A549 (cell line): Measurements from ENCODE around the gene ERVW-1.
"Not testable (repeated sequence)": the region's sequence is repeated elsewhere in the genome, so short reads cannot be mapped to it uniquely, and the experiment has no call there.

ENCODE experiments used
- EHMT2 ChIP-seq: fragments of 200-600 bp; sonication (generic); IDR thresholded peaks from 2 replicates; pipeline ENCODE4 v1.6.1; 2016; ENCODE audit warnings: antibody characterized with exemption, low read depth, mild to moderate bottlenecking, moderate library complexity
- EP300 ChIP-seq, 2 experiments: fragments of >200 bp; sonication (Bioruptor Twin); formaldehyde crosslinking; IDR thresholded peaks; 2 replicates in 1 of 2; 3 replicates in 1 of 2; pipeline ENCODE4 v1.6.1; 2016 to 2017
- KDM1A ChIP-seq: fragments of 200-600 bp; sonication (generic); IDR thresholded peaks from 2 replicates; pipeline ENCODE4 v1.6.1; 2016; ENCODE audit warnings: low read depth, mild to moderate bottlenecking
- PHF8 ChIP-seq: fragments of 200-600 bp; sonication (generic); IDR thresholded peaks from 2 replicates; pipeline ENCODE4 v1.6.1; 2016; ENCODE audit warnings: low read depth, mild to moderate bottlenecking, antibody characterized with exemption, moderate library complexity, borderline replicate concordance
- POLR2A ChIP-seq: IDR thresholded peaks from 2 replicates; pipeline ENCODE4 v1.6.1; 2012; ENCODE audit warnings: mild to moderate bottlenecking, low read length
- POLR2AphosphoS2 ChIP-seq: conservative IDR thresholded peaks from 2 replicates; pipeline ENCODE4 v1.6.1; 2012; ENCODE audit warnings: low read length, improper control_type of control experiment, inconsistent platforms
- RAD21 ChIP-seq, 2 experiments: fragments of >200 bp in 1 of 2; sonication (Bioruptor Twin) in 1 of 2; formaldehyde crosslinking in 1 of 2; IDR thresholded peaks in 1 of 2; conservative IDR thresholded peaks in 1 of 2; 2 replicates in 1 of 2; 3 replicates in 1 of 2; pipeline ENCODE4 v1.6.1; 2012 to 2018; ENCODE audit warnings: inconsistent platforms in 1 of 2
- SREBF2 ChIP-seq: fragments of 450-650 bp; IDR thresholded peaks from 2 replicates; pipeline ENCODE4 v1.6.1; 2014; ENCODE audit warnings: mild to moderate bottlenecking, moderate library complexity
- ZC3H11A ChIP-seq: fragments of 450-650 bp; IDR thresholded peaks from 2 replicates; pipeline ENCODE4 v1.6.1; 2014; ENCODE audit warnings: antibody characterized with exemption, mild to moderate bottlenecking
- TF ChIP-seq, protein P1 (sequence below): fragments of >200 bp; sonication (Bioruptor Twin); formaldehyde crosslinking; IDR thresholded peaks from 3 replicates; pipeline ENCODE4 v1.5.1; 2016
- TF ChIP-seq, protein P2 (sequence below): fragments of 250-450 bp; sonication (Bioruptor Pico); IDR thresholded peaks from 2 replicates; pipeline ENCODE4 v1.5.0; 2021; ENCODE audit warnings: mild to moderate bottlenecking, moderate library complexity, borderline replicate concordance
- TF ChIP-seq, protein P3 (sequence below): IDR thresholded peaks from 2 replicates; pipeline ENCODE4 v1.6.1; 2012

DNA sequence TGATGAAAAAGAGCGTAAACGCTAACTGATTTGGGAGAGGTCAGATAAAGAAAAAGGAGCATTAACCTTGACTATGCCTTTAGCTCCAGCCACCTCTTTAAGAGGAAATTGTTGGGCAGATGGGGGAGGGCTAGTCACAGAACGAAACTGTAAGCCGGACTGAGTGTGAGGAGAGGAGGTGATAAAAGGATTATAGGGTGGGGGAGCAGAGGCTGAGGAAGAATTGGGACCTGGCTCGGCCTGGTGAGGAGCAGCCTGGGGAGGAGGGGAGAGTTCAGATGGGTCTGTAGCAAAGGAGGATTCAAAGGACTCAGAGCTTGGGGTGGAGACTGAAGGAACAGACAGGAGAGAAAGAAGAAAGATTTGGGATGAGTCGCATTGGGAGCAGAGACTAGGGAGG lies 5.9 kb upstream of the ERVW-1 start:
- TF ChIP-seq, protein P1, sequence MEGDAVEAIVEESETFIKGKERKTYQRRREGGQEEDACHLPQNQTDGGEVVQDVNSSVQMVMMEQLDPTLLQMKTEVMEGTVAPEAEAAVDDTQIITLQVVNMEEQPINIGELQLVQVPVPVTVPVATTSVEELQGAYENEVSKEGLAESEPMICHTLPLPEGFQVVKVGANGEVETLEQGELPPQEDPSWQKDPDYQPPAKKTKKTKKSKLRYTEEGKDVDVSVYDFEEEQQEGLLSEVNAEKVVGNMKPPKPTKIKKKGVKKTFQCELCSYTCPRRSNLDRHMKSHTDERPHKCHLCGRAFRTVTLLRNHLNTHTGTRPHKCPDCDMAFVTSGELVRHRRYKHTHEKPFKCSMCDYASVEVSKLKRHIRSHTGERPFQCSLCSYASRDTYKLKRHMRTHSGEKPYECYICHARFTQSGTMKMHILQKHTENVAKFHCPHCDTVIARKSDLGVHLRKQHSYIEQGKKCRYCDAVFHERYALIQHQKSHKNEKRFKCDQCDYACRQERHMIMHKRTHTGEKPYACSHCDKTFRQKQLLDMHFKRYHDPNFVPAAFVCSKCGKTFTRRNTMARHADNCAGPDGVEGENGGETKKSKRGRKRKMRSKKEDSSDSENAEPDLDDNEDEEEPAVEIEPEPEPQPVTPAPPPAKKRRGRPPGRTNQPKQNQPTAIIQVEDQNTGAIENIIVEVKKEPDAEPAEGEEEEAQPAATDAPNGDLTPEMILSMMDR: not testable (repeated sequence)
- TF ChIP-seq POLR2A; POLR2AphosphoS2; EP300 (IDR thresholded peaks at IDR 0.05); KDM1A; SREBF2; EHMT2; ZC3H11A; RAD21 (conservative IDR thresholded peaks at IDR 0.05 in 1 of 2, IDR thresholded peaks at IDR 0.05 in 1 of 2); PHF8: not testable (repeated sequence)
- TF ChIP-seq, protein P2, sequence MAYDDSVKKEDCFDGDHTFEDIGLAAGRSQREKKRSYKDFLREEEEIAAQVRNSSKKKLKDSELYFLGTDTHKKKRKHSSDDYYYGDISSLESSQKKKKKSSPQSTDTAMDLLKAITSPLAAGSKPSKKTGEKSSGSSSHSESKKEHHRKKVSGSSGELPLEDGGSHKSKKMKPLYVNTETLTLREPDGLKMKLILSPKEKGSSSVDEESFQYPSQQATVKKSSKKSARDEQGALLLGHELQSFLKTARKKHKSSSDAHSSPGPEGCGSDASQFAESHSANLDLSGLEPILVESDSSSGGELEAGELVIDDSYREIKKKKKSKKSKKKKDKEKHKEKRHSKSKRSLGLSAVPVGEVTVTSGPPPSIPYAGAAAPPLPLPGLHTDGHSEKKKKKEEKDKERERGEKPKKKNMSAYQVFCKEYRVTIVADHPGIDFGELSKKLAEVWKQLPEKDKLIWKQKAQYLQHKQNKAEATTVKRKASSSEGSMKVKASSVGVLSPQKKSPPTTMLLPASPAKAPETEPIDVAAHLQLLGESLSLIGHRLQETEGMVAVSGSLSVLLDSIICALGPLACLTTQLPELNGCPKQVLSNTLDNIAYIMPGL (CRISPR knock-in tag): not testable (repeated sequence)
- TF ChIP-seq, protein P3, sequence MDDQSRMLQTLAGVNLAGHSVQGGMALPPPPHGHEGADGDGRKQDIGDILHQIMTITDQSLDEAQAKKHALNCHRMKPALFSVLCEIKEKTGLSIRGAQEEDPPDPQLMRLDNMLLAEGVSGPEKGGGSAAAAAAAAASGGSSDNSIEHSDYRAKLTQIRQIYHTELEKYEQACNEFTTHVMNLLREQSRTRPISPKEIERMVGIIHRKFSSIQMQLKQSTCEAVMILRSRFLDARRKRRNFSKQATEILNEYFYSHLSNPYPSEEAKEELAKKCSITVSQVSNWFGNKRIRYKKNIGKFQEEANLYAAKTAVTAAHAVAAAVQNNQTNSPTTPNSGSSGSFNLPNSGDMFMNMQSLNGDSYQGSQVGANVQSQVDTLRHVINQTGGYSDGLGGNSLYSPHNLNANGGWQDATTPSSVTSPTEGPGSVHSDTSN: not testable (repeated sequence)
